ENCODE results near the gene SPEF1. TPM values are rescaled to one million over a fixed set of nuclear protein-coding genes. Genes with fewer than 3 reads are reported as not detected.

The SPEF1 gene
- total RNA-seq, 1 experiment from 2014 or later = not detected

DNA sequence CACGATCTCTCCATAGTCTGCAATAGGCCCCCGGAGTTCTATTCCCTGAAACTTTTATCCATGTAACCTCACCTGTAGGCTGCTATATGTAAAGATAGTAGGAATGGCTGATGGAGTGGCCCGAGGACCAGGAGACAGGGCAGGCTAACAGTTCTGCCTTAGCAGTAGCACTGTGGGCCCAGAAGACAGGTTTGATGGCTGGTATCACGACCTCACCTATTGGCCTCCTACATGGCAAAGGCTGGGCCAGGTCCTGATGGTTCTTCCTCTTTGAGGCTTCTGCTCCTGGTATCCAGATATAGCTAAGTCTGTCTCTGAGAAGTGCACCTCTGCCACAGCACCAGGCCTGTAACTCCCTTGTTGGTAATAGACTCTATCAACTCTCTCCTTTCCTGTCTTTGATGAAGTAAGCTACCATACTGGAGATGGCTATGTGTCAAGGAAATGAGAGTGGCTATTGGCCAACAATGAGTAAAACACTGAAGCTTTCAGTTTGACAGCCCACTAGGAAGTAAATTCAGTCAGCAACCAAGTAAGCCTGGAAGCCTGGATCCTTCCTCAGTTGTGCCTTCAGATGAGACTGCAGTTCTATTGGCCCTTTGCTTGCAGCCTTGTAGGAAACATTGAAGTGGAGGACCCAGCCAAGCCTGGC is 5.7 kb downstream of the SPEF1 start:
- Histone ChIP-seq H3K27me3 (replicated peaks; ENCODE audit: control insufficient read depth, insufficient read depth, low read length) (no peaks in the 10 kb centered on the region), H3K4me1 (no peaks in the 10 kb centered on the region; the same call in 1 of the 2 replicates), H3K36me3 (ENCODE audit: control insufficient read depth, insufficient read depth, low read length) (no peaks in the 10 kb centered on the region), H3K9me3 (no peaks in the 10 kb centered on the region), H3K4me3 (ENCODE audit: low read depth, low read length) (no peak overlapping the region)
- Mint-ChIP-seq H3K27me3 (ENCODE audit: insufficient read depth, unreplicated experiment) (peaks cover 3% of the 10 kb centered on the region), H3K27ac (ENCODE audit: unreplicated experiment) (no peak overlapping the region), H3K9me3 (ENCODE audit: unreplicated experiment) (no peaks in the 10 kb centered on the region), H3K4me1 (ENCODE audit: low read depth, unreplicated experiment) (no peaks in the 10 kb centered on the region), H3K36me3 (ENCODE audit: insufficient read depth, unreplicated experiment) (no peaks in the 10 kb centered on the region), H3K4me3 (ENCODE audit: unreplicated experiment) (no peak overlapping the region)
- no peak for DNase-seq
- ChIA-PET CTCF (no interaction called here), POLR2A (no interaction called here)
- TF ChIP-seq, protein P1, sequence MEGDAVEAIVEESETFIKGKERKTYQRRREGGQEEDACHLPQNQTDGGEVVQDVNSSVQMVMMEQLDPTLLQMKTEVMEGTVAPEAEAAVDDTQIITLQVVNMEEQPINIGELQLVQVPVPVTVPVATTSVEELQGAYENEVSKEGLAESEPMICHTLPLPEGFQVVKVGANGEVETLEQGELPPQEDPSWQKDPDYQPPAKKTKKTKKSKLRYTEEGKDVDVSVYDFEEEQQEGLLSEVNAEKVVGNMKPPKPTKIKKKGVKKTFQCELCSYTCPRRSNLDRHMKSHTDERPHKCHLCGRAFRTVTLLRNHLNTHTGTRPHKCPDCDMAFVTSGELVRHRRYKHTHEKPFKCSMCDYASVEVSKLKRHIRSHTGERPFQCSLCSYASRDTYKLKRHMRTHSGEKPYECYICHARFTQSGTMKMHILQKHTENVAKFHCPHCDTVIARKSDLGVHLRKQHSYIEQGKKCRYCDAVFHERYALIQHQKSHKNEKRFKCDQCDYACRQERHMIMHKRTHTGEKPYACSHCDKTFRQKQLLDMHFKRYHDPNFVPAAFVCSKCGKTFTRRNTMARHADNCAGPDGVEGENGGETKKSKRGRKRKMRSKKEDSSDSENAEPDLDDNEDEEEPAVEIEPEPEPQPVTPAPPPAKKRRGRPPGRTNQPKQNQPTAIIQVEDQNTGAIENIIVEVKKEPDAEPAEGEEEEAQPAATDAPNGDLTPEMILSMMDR (IDR thresholded peaks at IDR 0.05; ENCODE audit: insufficient read depth in 1 of 2, low read depth in 1 of 2, low read length in 1 of 2, severe bottlenecking in 1 of 2, unreplicated experiment in 1 of 2) = no peak
- BruUV-seq (replicated peaks) = no TSS peak
- intact Hi-C loops (cut with micrococcal nuclease; ENCODE audit: unreplicated experiment) = no loop called here

DNA sequence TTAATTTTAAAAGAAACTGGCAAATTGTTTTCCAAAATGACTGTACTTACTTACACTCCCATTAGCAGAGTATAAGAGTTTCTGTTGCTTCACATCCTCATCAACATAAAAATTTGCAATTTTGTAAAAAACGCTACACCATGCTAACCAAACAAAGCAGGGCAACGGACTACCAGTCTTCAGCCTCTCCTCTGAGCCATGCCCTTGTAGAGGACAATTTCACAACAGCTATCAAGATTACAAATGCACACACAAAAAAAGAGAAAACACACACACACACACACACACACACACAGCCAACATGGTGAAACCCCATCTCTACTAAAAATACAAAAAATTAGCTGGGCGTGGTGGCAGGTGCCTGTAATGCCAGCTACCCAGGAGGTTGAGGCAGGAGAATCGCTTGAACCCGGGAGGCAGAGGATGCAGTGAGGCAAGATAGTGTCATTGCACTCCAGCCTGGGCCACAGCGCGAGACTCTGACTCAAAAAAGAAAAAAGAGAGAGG is 9.6 kb downstream of the SPEF1 start:
- Mint-ChIP-seq H3K36me3 (ENCODE audit: insufficient read depth, unreplicated experiment) (peaks cover 8% of the 10 kb centered on the region), H3K27me3 (ENCODE audit: insufficient read depth, unreplicated experiment) (no peaks in the 10 kb centered on the region), H3K4me3 (ENCODE audit: unreplicated experiment) (no peak overlapping the region), H3K27ac (ENCODE audit: unreplicated experiment) (no peak overlapping the region), H3K9me3 (ENCODE audit: unreplicated experiment) (no peaks in the 10 kb centered on the region), H3K4me1 (ENCODE audit: low read depth, unreplicated experiment) (peaks cover 7% of the 10 kb centered on the region)
- no peaks in the 10 kb centered on the region for H3K27me3 ChIP-seq (replicated peaks; ENCODE audit: control insufficient read depth, insufficient read depth, low read length)
- intact Hi-C loops (cut with micrococcal nuclease; ENCODE audit: unreplicated experiment) = no loop called here
- no peak overlapping the region for H3K4me3 ChIP-seq (ENCODE audit: low read depth, low read length)
- POLR2A ChIA-PET = no interaction called here
- no TSS peak for BruUV-seq (replicated peaks)
- H3K9me3 ChIP-seq = no peaks in the 10 kb centered on the region
- no peaks in the 10 kb centered on the region for H3K36me3 ChIP-seq (ENCODE audit: control insufficient read depth, insufficient read depth, low read length)
- no peak for DNase-seq
- H3K4me1 ChIP-seq = peaks cover 8% of the 10 kb centered on the region
- TF ChIP-seq, protein P1 (IDR thresholded peaks at IDR 0.05; ENCODE audit: insufficient read depth in 1 of 2, low read depth in 1 of 2, low read length in 1 of 2, severe bottlenecking in 1 of 2, unreplicated experiment in 1 of 2) = no peak
- CTCF ChIA-PET = interaction anchor here (1.3 kb wide), 1 partner anchor 95 kb away, joined by 3 read pairs; no protein-coding TSS in a partner anchor

DNA sequence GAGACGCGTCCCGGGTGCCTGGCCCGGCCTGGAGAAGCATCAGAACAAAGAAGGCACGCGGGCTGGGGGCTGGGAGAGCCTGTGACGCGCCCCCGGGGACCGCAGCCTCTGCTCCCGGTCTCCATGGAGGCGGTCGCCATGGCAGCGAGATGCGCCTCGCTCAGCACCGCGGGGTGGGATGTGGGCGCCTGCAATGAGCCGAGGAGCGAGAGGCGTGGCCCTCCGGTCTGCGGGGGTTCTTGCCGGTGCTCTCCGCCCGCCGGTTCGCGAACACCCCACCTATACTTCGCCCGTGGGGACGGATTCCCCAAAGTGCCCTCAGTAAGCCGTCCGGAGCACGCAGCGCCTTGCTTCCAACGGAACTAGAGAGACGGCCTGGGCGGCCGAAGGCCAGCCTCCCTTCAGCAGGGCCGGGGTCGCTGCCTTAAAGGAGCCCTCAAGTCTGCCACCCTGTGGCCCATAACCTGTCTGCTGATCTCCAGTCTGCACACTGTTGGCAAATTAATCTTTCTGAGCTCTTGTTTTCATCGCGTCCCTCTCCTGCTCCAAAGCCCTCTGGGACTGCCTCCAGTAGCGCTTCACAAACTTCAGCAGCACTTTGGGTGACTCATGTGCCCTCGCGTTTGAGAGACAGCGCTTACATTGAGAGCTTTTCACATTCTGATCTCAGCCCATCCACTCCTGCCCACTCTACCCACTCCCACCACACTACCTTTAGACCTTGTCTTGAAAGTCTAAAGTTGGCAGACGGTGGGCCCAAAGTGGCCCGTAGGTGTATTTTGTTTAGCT is 12.7 kb downstream of the SPEF1 start:
- peaks cover 11% of the 10 kb centered on the region for H3K4me1 ChIP-seq
- peak overlapping the region; percentile 90 for H3K4me3 Mint-ChIP-seq (ENCODE audit: unreplicated experiment)
- H3K36me3 ChIP-seq (ENCODE audit: control insufficient read depth, insufficient read depth, low read length) = no peaks in the 10 kb centered on the region
- H3K9me3 Mint-ChIP-seq (ENCODE audit: unreplicated experiment) = no peaks in the 10 kb centered on the region
- intact Hi-C loops (cut with micrococcal nuclease; ENCODE audit: unreplicated experiment) = loop anchor here (1.0 to 2.0 kb wide), 4 partner anchors 13 to 92 kb away; partner anchors contain the start of gene SPEF1
- peaks cover 8% of the 10 kb centered on the region for H3K36me3 Mint-ChIP-seq (ENCODE audit: insufficient read depth, unreplicated experiment)
- H3K27me3 Mint-ChIP-seq (ENCODE audit: insufficient read depth, unreplicated experiment) = no peaks in the 10 kb centered on the region
- CTCF ChIA-PET = interaction anchor here (0.5 to 3.8 kb wide), 24 partner anchors 8 to 427 kb away, joined by 3 to 49 read pairs (median 8); partner anchors contain the start of genes AP5S1, CENPB, SIGLEC1 and SPEF1
- no peaks in the 10 kb centered on the region for H3K27me3 ChIP-seq (replicated peaks; ENCODE audit: control insufficient read depth, insufficient read depth, low read length)
- POLR2A ChIA-PET = interaction anchor here (0.5 to 1.9 kb wide), 6 partner anchors 13 to 92 kb away, joined by 3 to 11 read pairs (median 5); partner anchors contain the start of genes CDC25B, CENPB and SPEF1
- TSS peak; percentile 68 for BruUV-seq (replicated peaks)
- peak; percentile 88 to 89 for DNase-seq
- peak overlapping the region; percentile 90 for H3K27ac Mint-ChIP-seq (ENCODE audit: unreplicated experiment)
- TF ChIP-seq, protein P1 (IDR thresholded peaks at IDR 0.05; ENCODE audit: insufficient read depth in 1 of 2, low read depth in 1 of 2, low read length in 1 of 2, severe bottlenecking in 1 of 2, unreplicated experiment in 1 of 2) = peak; percentile 54 to 83
- H3K4me1 Mint-ChIP-seq (ENCODE audit: low read depth, unreplicated experiment) = peaks cover 7% of the 10 kb centered on the region
- no peaks in the 10 kb centered on the region for H3K9me3 ChIP-seq
- peak overlapping the region; percentile 91 for H3K4me3 ChIP-seq (ENCODE audit: low read depth, low read length)

Data from Caco-2 (cell line).